SK-N-SH treated with all-trans-retinoic acid at 6 μM for 48 hours (cell line): ENCODE results near the gene ENC1.

Source experiments
- ATAC-seq: fragments of 200-7000 bp; cut with Tn5 transposase; 3 replicates; pipeline ENCODE4 v1.9.1; 2020; ENCODE audit warnings: mild to moderate bottlenecking, moderate library complexity
- ARNTL ChIP-seq: fragments of 450-650 bp; formaldehyde crosslinking; IDR thresholded peaks from 2 replicates; pipeline ENCODE4 v1.5.0; 2020; ENCODE audit warnings: low read depth, mild to moderate bottlenecking, moderate library complexity, borderline replicate concordance
- BACH2 ChIP-seq: fragments of 250-450 bp; sonication (Bioruptor Pico); IDR thresholded peaks from 2 replicates; pipeline ENCODE4 v1.9.0; 2021; ENCODE audit warnings: mild to moderate bottlenecking, borderline replicate concordance
- CSDC2 ChIP-seq: fragments of 250-450 bp; sonication (Bioruptor Pico); IDR thresholded peaks from 2 replicates; pipeline ENCODE4 v1.5.0; 2020; ENCODE audit warnings: mild to moderate bottlenecking, moderate library complexity
- ESRRG ChIP-seq: fragments of 250-450 bp; sonication (Bioruptor Pico); IDR thresholded peaks from 2 replicates; pipeline ENCODE4 v1.6.1; 2021; ENCODE audit warnings: mild to moderate bottlenecking
- GLIS3 ChIP-seq: fragments of 250-450 bp; sonication (Bioruptor Pico); IDR thresholded peaks from 2 replicates; pipeline ENCODE4 v1.5.0; 2020; ENCODE audit warnings: mild to moderate bottlenecking, moderate library complexity
- ISL1 ChIP-seq: fragments of 250-450 bp; sonication (Bioruptor Pico); IDR thresholded peaks from 2 replicates; pipeline ENCODE4 v2.1.2; 2022; ENCODE audit warnings: mild to moderate bottlenecking, moderate library complexity
- OSR1 ChIP-seq: fragments of 250-450 bp; sonication (Bioruptor Pico); IDR thresholded peaks from 2 replicates; pipeline ENCODE4 v1.8.0; 2022; ENCODE audit warnings: moderate library complexity, mild to moderate bottlenecking, inconsistent platforms
- PPARA ChIP-seq: fragments of 250-450 bp; sonication (Bioruptor Pico); IDR thresholded peaks from 2 replicates; pipeline ENCODE4 v1.5.0; 2020; ENCODE audit warnings: mild to moderate bottlenecking, borderline replicate concordance
- RARB ChIP-seq: fragments of 250-450 bp; sonication (Bioruptor Pico); IDR thresholded peaks from 2 replicates; pipeline ENCODE4 v1.8.0; 2021; ENCODE audit warnings: mild to moderate bottlenecking, moderate library complexity
- SNAI2 ChIP-seq: fragments of 250-450 bp; sonication (Bioruptor Pico); IDR thresholded peaks from 2 replicates; pipeline ENCODE4 v1.5.0; 2020; ENCODE audit warnings: mild to moderate bottlenecking, moderate library complexity
- TCF4 ChIP-seq: fragments of 250-450 bp; sonication (Bioruptor Pico); IDR thresholded peaks from 2 replicates; pipeline ENCODE4 v1.8.0; 2021; ENCODE audit warnings: mild to moderate bottlenecking, moderate library complexity, borderline replicate concordance
- TOX ChIP-seq: fragments of 250-450 bp; sonication (Bioruptor Pico); IDR thresholded peaks from 2 replicates; pipeline ENCODE4 v1.8.0; 2021; ENCODE audit warnings: mild to moderate bottlenecking, moderate library complexity, borderline replicate concordance
- ZC3H10 ChIP-seq: fragments of 250-450 bp; sonication (Bioruptor Pico); IDR thresholded peaks from 2 replicates; pipeline ENCODE4 v1.5.1; 2021; ENCODE audit warnings: mild to moderate bottlenecking, moderate library complexity
- ZFP3 ChIP-seq: fragments of 250-450 bp; sonication (Bioruptor Pico); IDR thresholded peaks from 2 replicates; pipeline ENCODE4 v1.5.0; 2020; ENCODE audit warnings: mild to moderate bottlenecking, moderate library complexity
- ZFP30 ChIP-seq: fragments of 450-650 bp; formaldehyde crosslinking; IDR thresholded peaks from 2 replicates; pipeline ENCODE4 v1.5.0; 2022; ENCODE audit warnings: mild to moderate bottlenecking, moderate library complexity
- ZNF565 ChIP-seq: fragments of 450-650 bp; formaldehyde crosslinking; conservative IDR thresholded peaks from 2 replicates; pipeline ENCODE4 v1.5.0; 2020; ENCODE audit warnings: low read depth, mild to moderate bottlenecking, moderate library complexity
- ZNF70 ChIP-seq: fragments of 450-650 bp; formaldehyde crosslinking; IDR thresholded peaks from 2 replicates; pipeline ENCODE4 v1.5.0; 2020; ENCODE audit warnings: mild to moderate bottlenecking, moderate library complexity
- ZNF8 ChIP-seq: fragments of 450-650 bp; formaldehyde crosslinking; IDR thresholded peaks from 2 replicates; pipeline ENCODE4 v1.5.0; 2020; ENCODE audit warnings: mild to moderate bottlenecking, moderate library complexity
- TF ChIP-seq, protein P1 (sequence below): fragments of 250-450 bp; sonication (Bioruptor Pico); IDR thresholded peaks from 2 replicates; pipeline ENCODE4 v1.8.0; 2020; ENCODE audit warnings: mild to moderate bottlenecking, moderate library complexity, borderline replicate concordance
- TF ChIP-seq, protein P2 (sequence below): fragments of 250-450 bp; sonication (Bioruptor Pico); IDR thresholded peaks from 2 replicates; pipeline ENCODE4 v1.5.1; 2021; ENCODE audit warnings: mild to moderate bottlenecking, moderate library complexity
- TF ChIP-seq, protein P3 (sequence below): fragments of 250-450 bp; sonication (Bioruptor Pico); IDR thresholded peaks from 2 replicates; pipeline ENCODE4 v1.5.1; 2020; ENCODE audit warnings: low read depth, mild to moderate bottlenecking, moderate library complexity
- TF ChIP-seq, protein P4 (sequence below): fragments of 250-450 bp; sonication (Bioruptor Pico); IDR thresholded peaks from 2 replicates; pipeline ENCODE4 v1.5.0; 2020; ENCODE audit warnings: mild to moderate bottlenecking, moderate library complexity

Gene ENC1

DNA sequence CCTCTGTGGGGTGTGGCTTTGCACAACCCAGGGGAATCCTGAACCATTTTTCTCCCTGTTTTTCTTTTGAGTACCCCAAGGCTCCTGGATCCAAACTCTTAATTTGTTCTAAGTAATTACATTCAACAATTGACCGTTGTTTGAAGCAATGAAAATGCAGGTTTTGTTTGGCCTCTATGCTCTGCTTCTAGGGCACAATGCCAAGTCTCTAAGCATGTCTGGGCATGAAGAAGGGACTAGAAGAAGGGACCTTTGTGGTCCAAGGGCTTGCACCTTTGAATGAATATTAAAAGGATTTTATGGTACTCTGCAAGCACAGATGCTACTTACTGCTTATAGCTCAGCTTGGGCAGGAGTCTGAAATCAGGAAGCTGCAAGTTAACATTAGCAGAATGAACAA is 6.6 kb upstream of the ENC1 start:
- TF ChIP-seq ZFP30 (no peak), ESRRG (CRISPR knock-in tag) (no peak), GLIS3 (CRISPR knock-in tag) (no peak), ARNTL (no peak), OSR1 (CRISPR knock-in tag) (0 out of 2 replicates have a peak, but pooled peaks have one; percentile 61)
- no peak for ATAC-seq

DNA sequence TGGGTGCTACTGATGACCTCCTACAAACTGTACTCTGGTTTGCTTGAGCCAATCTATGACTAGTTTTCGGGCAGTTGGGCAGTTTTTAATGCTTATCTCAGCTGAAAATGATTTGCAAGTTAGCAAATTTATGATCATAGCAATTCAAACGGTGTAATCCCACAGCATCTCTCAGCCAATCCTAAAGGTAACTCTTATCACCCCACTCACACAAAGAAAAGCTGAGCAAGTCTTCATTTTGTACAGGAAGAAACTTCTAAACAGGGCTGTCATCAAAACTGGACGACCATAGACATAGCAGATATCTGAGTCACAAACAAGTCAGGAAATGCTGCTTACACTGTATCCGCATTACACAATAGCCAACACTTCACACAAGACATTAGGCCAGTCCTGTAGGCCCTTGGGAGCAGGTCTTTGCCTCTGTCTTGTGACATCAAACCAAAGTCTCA is 2.6 kb upstream of the ENC1 start:
- no peak for TF ChIP-seq OSR1 (CRISPR knock-in tag)
- no peak for TF ChIP-seq TOX (CRISPR knock-in tag)
- no peak for TF ChIP-seq ZNF565 (CRISPR knock-in tag)
- TF ChIP-seq CSDC2 (CRISPR knock-in tag) = no peak
- no peak for TF ChIP-seq GLIS3 (CRISPR knock-in tag)
- no peak for TF ChIP-seq ZNF70 (CRISPR knock-in tag)
- TF ChIP-seq ZC3H10 (CRISPR knock-in tag) = no peak
- TF ChIP-seq ESRRG (CRISPR knock-in tag) = no peak
- TF ChIP-seq ZNF8 (CRISPR knock-in tag) = no peak
- TF ChIP-seq, protein P1, sequence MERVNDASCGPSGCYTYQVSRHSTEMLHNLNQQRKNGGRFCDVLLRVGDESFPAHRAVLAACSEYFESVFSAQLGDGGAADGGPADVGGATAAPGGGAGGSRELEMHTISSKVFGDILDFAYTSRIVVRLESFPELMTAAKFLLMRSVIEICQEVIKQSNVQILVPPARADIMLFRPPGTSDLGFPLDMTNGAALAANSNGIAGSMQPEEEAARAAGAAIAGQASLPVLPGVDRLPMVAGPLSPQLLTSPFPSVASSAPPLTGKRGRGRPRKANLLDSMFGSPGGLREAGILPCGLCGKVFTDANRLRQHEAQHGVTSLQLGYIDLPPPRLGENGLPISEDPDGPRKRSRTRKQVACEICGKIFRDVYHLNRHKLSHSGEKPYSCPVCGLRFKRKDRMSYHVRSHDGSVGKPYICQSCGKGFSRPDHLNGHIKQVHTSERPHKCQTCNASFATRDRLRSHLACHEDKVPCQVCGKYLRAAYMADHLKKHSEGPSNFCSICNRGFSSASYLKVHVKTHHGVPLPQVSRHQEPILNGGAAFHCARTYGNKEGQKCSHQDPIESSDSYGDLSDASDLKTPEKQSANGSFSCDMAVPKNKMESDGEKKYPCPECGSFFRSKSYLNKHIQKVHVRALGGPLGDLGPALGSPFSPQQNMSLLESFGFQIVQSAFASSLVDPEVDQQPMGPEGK = no peak
- TF ChIP-seq BACH2 (CRISPR knock-in tag) = no peak
- TF ChIP-seq RARB (CRISPR knock-in tag) = no peak
- TF ChIP-seq ZFP30 = no peak
- no peak for TF ChIP-seq ZFP3 (CRISPR knock-in tag)
- no peak for TF ChIP-seq SNAI2 (CRISPR knock-in tag)
- no peak for TF ChIP-seq ISL1 (CRISPR knock-in tag)
- TF ChIP-seq, protein P2, sequence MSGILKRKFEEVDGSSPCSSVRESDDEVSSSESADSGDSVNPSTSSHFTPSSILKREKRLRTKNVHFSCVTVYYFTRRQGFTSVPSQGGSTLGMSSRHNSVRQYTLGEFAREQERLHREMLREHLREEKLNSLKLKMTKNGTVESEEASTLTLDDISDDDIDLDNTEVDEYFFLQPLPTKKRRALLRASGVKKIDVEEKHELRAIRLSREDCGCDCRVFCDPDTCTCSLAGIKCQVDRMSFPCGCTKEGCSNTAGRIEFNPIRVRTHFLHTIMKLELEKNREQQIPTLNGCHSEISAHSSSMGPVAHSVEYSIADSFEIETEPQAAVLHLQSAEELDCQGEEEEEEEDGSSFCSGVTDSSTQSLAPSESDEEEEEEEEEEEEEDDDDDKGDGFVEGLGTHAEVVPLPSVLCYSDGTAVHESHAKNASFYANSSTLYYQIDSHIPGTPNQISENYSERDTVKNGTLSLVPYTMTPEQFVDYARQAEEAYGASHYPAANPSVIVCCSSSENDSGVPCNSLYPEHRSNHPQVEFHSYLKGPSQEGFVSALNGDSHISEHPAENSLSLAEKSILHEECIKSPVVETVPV (CRISPR knock-in tag) = no peak
- TF ChIP-seq, protein P3, sequence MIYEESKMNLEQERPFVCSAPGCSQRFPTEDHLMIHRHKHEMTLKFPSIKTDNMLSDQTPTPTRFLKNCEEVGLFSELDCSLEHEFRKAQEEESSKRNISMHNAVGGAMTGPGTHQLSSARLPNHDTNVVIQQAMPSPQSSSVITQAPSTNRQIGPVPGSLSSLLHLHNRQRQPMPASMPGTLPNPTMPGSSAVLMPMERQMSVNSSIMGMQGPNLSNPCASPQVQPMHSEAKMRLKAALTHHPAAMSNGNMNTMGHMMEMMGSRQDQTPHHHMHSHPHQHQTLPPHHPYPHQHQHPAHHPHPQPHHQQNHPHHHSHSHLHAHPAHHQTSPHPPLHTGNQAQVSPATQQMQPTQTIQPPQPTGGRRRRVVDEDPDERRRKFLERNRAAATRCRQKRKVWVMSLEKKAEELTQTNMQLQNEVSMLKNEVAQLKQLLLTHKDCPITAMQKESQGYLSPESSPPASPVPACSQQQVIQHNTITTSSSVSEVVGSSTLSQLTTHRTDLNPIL (CRISPR knock-in tag) = no peak
- TF ChIP-seq, protein P4, sequence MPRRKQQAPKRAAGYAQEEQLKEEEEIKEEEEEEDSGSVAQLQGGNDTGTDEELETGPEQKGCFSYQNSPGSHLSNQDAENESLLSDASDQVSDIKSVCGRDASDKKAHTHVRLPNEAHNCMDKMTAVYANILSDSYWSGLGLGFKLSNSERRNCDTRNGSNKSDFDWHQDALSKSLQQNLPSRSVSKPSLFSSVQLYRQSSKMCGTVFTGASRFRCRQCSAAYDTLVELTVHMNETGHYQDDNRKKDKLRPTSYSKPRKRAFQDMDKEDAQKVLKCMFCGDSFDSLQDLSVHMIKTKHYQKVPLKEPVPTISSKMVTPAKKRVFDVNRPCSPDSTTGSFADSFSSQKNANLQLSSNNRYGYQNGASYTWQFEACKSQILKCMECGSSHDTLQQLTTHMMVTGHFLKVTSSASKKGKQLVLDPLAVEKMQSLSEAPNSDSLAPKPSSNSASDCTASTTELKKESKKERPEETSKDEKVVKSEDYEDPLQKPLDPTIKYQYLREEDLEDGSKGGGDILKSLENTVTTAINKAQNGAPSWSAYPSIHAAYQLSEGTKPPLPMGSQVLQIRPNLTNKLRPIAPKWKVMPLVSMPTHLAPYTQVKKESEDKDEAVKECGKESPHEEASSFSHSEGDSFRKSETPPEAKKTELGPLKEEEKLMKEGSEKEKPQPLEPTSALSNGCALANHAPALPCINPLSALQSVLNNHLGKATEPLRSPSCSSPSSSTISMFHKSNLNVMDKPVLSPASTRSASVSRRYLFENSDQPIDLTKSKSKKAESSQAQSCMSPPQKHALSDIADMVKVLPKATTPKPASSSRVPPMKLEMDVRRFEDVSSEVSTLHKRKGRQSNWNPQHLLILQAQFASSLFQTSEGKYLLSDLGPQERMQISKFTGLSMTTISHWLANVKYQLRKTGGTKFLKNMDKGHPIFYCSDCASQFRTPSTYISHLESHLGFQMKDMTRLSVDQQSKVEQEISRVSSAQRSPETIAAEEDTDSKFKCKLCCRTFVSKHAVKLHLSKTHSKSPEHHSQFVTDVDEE (CRISPR knock-in tag) = no peak
- no peak for ATAC-seq

DNA sequence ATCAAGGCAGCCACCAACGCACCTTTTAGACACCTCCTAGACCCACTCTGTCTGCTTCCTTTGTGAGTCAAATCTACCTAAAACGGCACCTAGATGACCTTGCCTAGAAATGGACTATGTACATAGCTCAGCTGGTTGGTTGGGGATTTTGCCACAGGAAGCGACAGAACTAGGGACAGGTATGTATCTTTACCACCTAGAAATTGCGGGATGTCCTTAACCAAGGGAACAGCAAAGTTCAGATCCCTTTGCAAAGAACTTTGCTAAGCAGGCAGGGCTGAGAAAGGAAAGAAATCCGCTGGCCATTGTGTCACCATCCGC is 2.0 kb upstream of the ENC1 start:
- no peak for ATAC-seq
- TF ChIP-seq ZNF8 (CRISPR knock-in tag) (no peak), CSDC2 (CRISPR knock-in tag) (no peak), ZFP3 (CRISPR knock-in tag) (no peak), BACH2 (CRISPR knock-in tag) (no peak), TCF4 (CRISPR knock-in tag) (no peak), ZFP30 (no peak), OSR1 (CRISPR knock-in tag) (no peak), ARNTL (no peak), GLIS3 (CRISPR knock-in tag) (no peak), PPARA (no peak), TOX (CRISPR knock-in tag) (no peak), ZC3H10 (CRISPR knock-in tag) (no peak)
- TF ChIP-seq, protein P1 = no peak
- TF ChIP-seq, protein P2 (CRISPR knock-in tag) = no peak
- TF ChIP-seq, protein P4 (CRISPR knock-in tag) = no peak
- TF ChIP-seq, protein P3 (CRISPR knock-in tag) = no peak
